ENCODE data around the gene MAPK10. TPM values are rescaled to one million over a fixed set of nuclear protein-coding genes. Genes with fewer than 3 reads are reported as not detected.

The MAPK10 gene
- total RNA-seq, 1 experiment from 2014 or later, result 0.44 TPM

DNA sequence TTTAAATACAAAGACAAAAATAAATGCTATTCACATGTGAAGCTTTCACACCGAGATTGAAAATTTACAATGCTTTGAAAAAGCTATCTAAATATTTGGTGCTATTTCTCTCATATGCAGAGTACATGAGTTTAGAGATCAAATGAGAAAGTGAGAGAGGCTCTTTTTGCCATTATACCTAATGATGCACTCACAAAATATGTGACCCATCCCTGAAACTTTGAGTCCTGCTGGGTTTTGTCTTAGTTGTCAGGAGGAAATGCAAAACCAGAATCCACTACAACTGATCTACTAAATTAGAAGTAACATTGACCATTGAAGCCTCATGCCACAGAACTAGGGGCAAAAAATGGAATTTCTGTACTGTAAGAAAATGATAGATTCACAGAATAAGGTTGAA lies 251.7 kb downstream of the MAPK10 start:
- DNase-seq, result peak; percentile 9
- no peak for ATAC-seq
- H3K79me2 ChIP-seq (ENCODE audit: low read length), result no peaks in the 10 kb centered on the region
- H3K4me1 ChIP-seq (ENCODE audit: insufficient read depth, low read length), result no peaks in the 10 kb centered on the region
- TF ChIP-seq, protein P1, sequence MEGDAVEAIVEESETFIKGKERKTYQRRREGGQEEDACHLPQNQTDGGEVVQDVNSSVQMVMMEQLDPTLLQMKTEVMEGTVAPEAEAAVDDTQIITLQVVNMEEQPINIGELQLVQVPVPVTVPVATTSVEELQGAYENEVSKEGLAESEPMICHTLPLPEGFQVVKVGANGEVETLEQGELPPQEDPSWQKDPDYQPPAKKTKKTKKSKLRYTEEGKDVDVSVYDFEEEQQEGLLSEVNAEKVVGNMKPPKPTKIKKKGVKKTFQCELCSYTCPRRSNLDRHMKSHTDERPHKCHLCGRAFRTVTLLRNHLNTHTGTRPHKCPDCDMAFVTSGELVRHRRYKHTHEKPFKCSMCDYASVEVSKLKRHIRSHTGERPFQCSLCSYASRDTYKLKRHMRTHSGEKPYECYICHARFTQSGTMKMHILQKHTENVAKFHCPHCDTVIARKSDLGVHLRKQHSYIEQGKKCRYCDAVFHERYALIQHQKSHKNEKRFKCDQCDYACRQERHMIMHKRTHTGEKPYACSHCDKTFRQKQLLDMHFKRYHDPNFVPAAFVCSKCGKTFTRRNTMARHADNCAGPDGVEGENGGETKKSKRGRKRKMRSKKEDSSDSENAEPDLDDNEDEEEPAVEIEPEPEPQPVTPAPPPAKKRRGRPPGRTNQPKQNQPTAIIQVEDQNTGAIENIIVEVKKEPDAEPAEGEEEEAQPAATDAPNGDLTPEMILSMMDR (conservative IDR thresholded peaks at IDR 0.05; ENCODE audit: low read depth, low read length), result no peak
- no peak for TF ChIP-seq EZH2phosphoT487 (IDR thresholded peaks at IDR 0.05; ENCODE audit: borderline replicate concordance, low read length)
- no peak for TF ChIP-seq EZH2 (IDR thresholded peaks at IDR 0.05; ENCODE audit: low read length, unreplicated experiment)
- ChIA-PET POLR2A (ENCODE audit: unreplicated experiment) (no interaction called here), CTCF (no interaction called here)
- no peak overlapping the region for H2AFZ ChIP-seq (ENCODE audit: low read length)
- no peaks in the 10 kb centered on the region for H3K9me2 ChIP-seq (replicated peaks; ENCODE audit: low read length)
- no peak overlapping the region for H3K4me3 ChIP-seq (ENCODE audit: low read length)
- no TSS peak for BruUV-seq (replicated peaks)
- H3K27ac ChIP-seq (ENCODE audit: low read length), result no peak overlapping the region
- H3F3A ChIP-seq (ENCODE audit: low read length, unreplicated experiment), result no peaks in the 10 kb centered on the region
- H3K27me3 ChIP-seq (ENCODE audit: low read length), result no peaks in the 10 kb centered on the region
- no peaks in the 10 kb centered on the region for H3K36me3 ChIP-seq (ENCODE audit: low read depth, low read length)
- no peak overlapping the region for H3K4me2 ChIP-seq (ENCODE audit: low read length)
- intact Hi-C loops (cut with micrococcal nuclease), result no loop called here
- H3K9ac ChIP-seq (ENCODE audit: low read length), result no peak overlapping the region
- no peaks in the 10 kb centered on the region for H3K9me3 ChIP-seq (ENCODE audit: low read length)
- H4K20me1 ChIP-seq (ENCODE audit: low read length), result no peaks in the 10 kb centered on the region

DNA sequence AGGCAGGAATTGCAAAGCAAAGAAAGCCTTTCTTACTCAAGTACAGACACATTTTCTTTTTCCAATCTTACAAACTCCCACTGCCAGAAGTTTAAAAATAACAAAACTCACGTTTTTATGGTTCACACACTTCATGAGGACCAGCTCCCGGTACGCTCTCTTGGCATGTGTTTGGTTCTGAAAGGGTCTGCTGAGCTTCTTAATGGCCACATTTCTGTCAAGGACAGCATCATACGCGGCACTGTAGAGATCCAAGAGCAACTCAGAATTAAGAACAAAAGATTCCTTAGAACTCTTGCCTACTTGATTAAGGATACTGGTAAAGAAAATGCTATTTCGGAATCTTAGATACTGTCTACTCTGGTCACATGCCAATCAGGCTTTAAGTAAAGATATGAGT lies 252.7 kb downstream of the MAPK10 start:
- intact Hi-C loops (cut with micrococcal nuclease), result no loop called here

DNA sequence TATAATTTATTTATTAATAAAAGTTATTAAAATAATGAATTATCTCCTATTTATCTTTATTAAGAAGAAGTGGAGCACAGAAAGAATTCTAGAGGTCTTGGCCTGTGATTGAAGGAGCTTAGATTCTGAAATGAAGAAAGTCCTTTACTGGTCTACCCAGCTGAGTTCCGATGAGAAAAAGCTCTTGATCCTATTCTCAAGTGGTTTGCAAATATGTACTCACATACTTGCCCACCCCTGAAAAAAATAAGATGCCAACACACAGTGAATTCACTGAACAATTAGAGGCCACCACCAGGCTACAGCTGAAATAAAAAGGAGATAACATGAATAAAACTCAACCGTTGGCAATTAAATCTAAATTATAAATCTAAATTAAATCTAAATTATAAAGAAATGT lies 253.4 kb downstream of the MAPK10 start:
- Histone ChIP-seq H3K79me2 (ENCODE audit: low read length) (no peaks in the 10 kb centered on the region), H3K4me1 (ENCODE audit: insufficient read depth, low read length) (no peaks in the 10 kb centered on the region), H3K4me3 (ENCODE audit: low read length) (no peak overlapping the region), H4K20me1 (ENCODE audit: low read length) (no peaks in the 10 kb centered on the region), H3K36me3 (ENCODE audit: low read depth, low read length) (no peaks in the 10 kb centered on the region), H3K4me2 (ENCODE audit: low read length) (no peak overlapping the region), H3K9me3 (ENCODE audit: low read length) (no peaks in the 10 kb centered on the region), H3K9me2 (replicated peaks; ENCODE audit: low read length) (no peaks in the 10 kb centered on the region), H2AFZ (ENCODE audit: low read length) (no peak overlapping the region), H3K9ac (ENCODE audit: low read length) (no peak overlapping the region), H3K27me3 (ENCODE audit: low read length) (no peaks in the 10 kb centered on the region), H3F3A (ENCODE audit: low read length, unreplicated experiment) (no peaks in the 10 kb centered on the region), H3K27ac (ENCODE audit: low read length) (no peak overlapping the region)
- no peak for DNase-seq
- CTCF ChIA-PET, result no interaction called here
- TF ChIP-seq EZH2 (IDR thresholded peaks at IDR 0.05; ENCODE audit: low read length, unreplicated experiment), result no peak
- TF ChIP-seq, protein P1 (conservative IDR thresholded peaks at IDR 0.05; ENCODE audit: low read depth, low read length), result no peak
- no peak for TF ChIP-seq EZH2phosphoT487 (IDR thresholded peaks at IDR 0.05; ENCODE audit: borderline replicate concordance, low read length)
- POLR2A ChIA-PET (ENCODE audit: unreplicated experiment), result no interaction called here
- ATAC-seq, result no peak
- BruUV-seq (replicated peaks), result no TSS peak
- intact Hi-C loops (cut with micrococcal nuclease), result no loop called here

More for the DNA sequence above, 252.7 kb downstream of the MAPK10 start:
- Histone ChIP-seq H3K36me3 (ENCODE audit: low read depth, low read length) (no peaks in the 10 kb centered on the region), H3K9me3 (ENCODE audit: low read length) (no peaks in the 10 kb centered on the region), H3K27me3 (ENCODE audit: low read length) (no peaks in the 10 kb centered on the region), H3K4me3 (ENCODE audit: low read length) (no peak overlapping the region), H3K9me2 (replicated peaks; ENCODE audit: low read length) (no peaks in the 10 kb centered on the region), H4K20me1 (ENCODE audit: low read length) (no peaks in the 10 kb centered on the region), H3F3A (ENCODE audit: low read length, unreplicated experiment) (no peaks in the 10 kb centered on the region), H3K4me1 (ENCODE audit: insufficient read depth, low read length) (no peaks in the 10 kb centered on the region), H3K9ac (ENCODE audit: low read length) (no peak overlapping the region), H2AFZ (ENCODE audit: low read length) (no peak overlapping the region), H3K4me2 (ENCODE audit: low read length) (no peak overlapping the region), H3K27ac (ENCODE audit: low read length) (no peak overlapping the region), H3K79me2 (ENCODE audit: low read length) (no peaks in the 10 kb centered on the region)
- ChIA-PET CTCF (no interaction called here), POLR2A (ENCODE audit: unreplicated experiment) (no interaction called here)
- ATAC-seq (no peak), DNase-seq (no peak)
- no TSS peak for BruUV-seq (replicated peaks)
- no peak for TF ChIP-seq EZH2 (IDR thresholded peaks at IDR 0.05; ENCODE audit: low read length, unreplicated experiment)
- TF ChIP-seq, protein P1 (conservative IDR thresholded peaks at IDR 0.05; ENCODE audit: low read depth, low read length), result no peak
- no peak for TF ChIP-seq EZH2phosphoT487 (IDR thresholded peaks at IDR 0.05; ENCODE audit: borderline replicate concordance, low read length)

Measured in PC-3 (cell line).